ENCODE data around the gene RBM15B. TPM values are rescaled to one million over a fixed set of nuclear protein-coding genes. Genes with fewer than 3 reads are reported as not detected.

Gene RBM15B
- total and polyA plus RNA-seq, 9 of the 15 experiments (the other 6 are each of a cell fraction or from before 2014, with no cell fraction given), result 1.8 to 21.0 (median 10.5) TPM

- H3K9me3 ChIP-seq (replicated peaks; ENCODE audit: control insufficient read depth, insufficient read depth, low read depth, low read length), result no peaks in the 10 kb centered on the region
- H4K20me1 ChIP-seq (replicated peaks; ENCODE audit: control insufficient read depth, insufficient read depth, low read length), result peaks cover 19% of the 10 kb centered on the region; the same call in 1 of the 2 replicates
- no peak overlapping the region for H3K27ac ChIP-seq (ENCODE audit: extremely low read depth, low read depth, low read length)
- DNase-seq (ENCODE audit: extremely low read depth in 1 of 4, low spot score in 3 of 4), result peak; percentile 25 to 68 (median 48)
- H3K9ac ChIP-seq (ENCODE audit: insufficient read depth in 1 of 2, low read depth in 2 of 2, low read length in 2 of 2), result no peak overlapping the region
- BruUV-seq (replicated peaks), result no TSS peak
- in situ Hi-C loops (cut with MboI), result no loop called here
- H3K4me3 ChIP-seq, result no peak overlapping the region
- ChIA-PET CTCF (ENCODE audit: low intra/inter-chr PET ratio) (interaction anchor here (0.5 kb wide), 1 partner anchor 279 kb away, joined by 3 read pairs; no protein-coding TSS in a partner anchor), POLR2A (interaction anchor here (0.8 kb wide), 1 partner anchor 52 kb away, joined by 4 read pairs; no protein-coding TSS in a partner anchor)
- intact Hi-C loops (cut with micrococcal nuclease), result loop anchor here (5.0 to 10.0 kb wide), 2 partner anchors 293 to 775 kb away; partner anchors contain the start of genes CISH and MAPKAPK3
- no peaks in the 10 kb centered on the region for H3K27me3 ChIP-seq (ENCODE audit: control insufficient read depth in 2 of 2, insufficient read depth in 2 of 2, low read length in 2 of 2)
- peak; percentile 56 for FAIRE-seq
- H3K9me1 ChIP-seq (ENCODE audit: control insufficient read depth, insufficient read depth, low read length), result peaks cover 21% of the 10 kb centered on the region
- 53% methylated on average over 4 of the region's 6 CpGs for whole genome bisulfite sequencing (ENCODE audit: insufficient coverage, low coverage, missing lambda C conversion rate)
- H3K36me3 ChIP-seq (ENCODE audit: control insufficient read depth, insufficient read depth, low read length), result peaks cover 62% of the 10 kb centered on the region
- peaks cover 59% of the 10 kb centered on the region for H3K79me2 ChIP-seq (ENCODE audit: control insufficient read depth, insufficient read depth, low read length)
- H2AFZ ChIP-seq (ENCODE audit: low read depth, low read length), result no peak overlapping the region
- H3K4me1 ChIP-seq (replicated peaks in 1 of 2; ENCODE audit: control insufficient read depth in 2 of 2, insufficient read depth in 2 of 2, low read length in 2 of 2), result peaks cover 32 to 37% of the 10 kb centered on the region in 2 experiments
- peak; percentile 18 for ATAC-seq
- H3K4me2 ChIP-seq (ENCODE audit: insufficient read depth, low read length), result no peak overlapping the region
- TF ChIP-seq XRCC3 (IDR thresholded peaks at IDR 0.05) (no peak), KDM1A (IDR thresholded peaks at IDR 0.05) (peak; percentile 26 to 39; a peak in 3 of 4 replicates), CREB5 (CRISPR knock-in tag; IDR thresholded peaks at IDR 0.05) (no peak), RFX5 (IDR thresholded peaks at IDR 0.05; ENCODE audit: low read depth, low read length) (no peak), CTCF (IDR thresholded peaks at IDR 0.05 in 2 of 3, conservative IDR thresholded peaks at IDR 0.05 in 1 of 3; ENCODE audit: insufficient read depth in 2 of 3, low read depth in 1 of 3, low read length in 3 of 3) (peak; percentile 69 to 80 (median 79)), NCOA2 (IDR thresholded peaks at IDR 0.05; ENCODE audit: partially characterized antibody in 2 of 2) (no peak), CTCFL (IDR thresholded peaks at IDR 0.05; ENCODE audit: borderline replicate concordance, insufficient read depth, low read depth, low read length, poor library complexity, severe bottlenecking) (peak; percentile 29), TFAP4 (CRISPR knock-in tag; IDR thresholded peaks at IDR 0.05; ENCODE audit: borderline replicate concordance) (peak; percentile 87), ZNF586 (CRISPR knock-in tag; conservative IDR thresholded peaks at IDR 0.05) (no peak), RNF2 (IDR thresholded peaks at IDR 0.05) (no peak), E2F8 (IDR thresholded peaks at IDR 0.05; ENCODE audit: low read depth, partially characterized antibody) (peak; percentile 44)
These were observed 1.5 kb upstream of the RBM15B start for GRCh38 chr3:51389423-51390183.

Data from K562 (cell line).